ENCODE measurements around the gene DEFB114.
"Not testable (repeated sequence)": the region's sequence is repeated elsewhere in the genome, so short reads cannot be mapped to it uniquely, and the experiment has no call there.

DEFB114 gene, protein sequence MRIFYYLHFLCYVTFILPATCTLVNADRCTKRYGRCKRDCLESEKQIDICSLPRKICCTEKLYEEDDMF

DNA sequence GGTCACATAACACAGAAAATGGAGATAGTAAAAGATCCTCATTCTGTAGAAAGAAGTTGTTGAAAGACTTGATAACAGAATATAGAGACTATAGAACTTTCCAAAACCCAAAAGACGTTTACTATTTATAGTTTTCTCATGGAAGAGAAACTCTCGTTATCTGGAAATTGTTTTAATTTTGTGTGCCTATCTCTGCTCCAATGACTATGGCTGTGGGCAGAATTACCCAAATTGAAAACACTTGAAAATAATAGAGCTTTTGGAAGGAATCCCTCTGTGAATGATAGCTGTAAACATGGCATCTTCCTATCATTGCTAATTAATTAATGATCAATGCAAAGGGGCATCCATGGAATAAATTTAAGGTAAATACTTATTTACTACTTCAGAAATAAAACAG is at the start of gene DEFB114:
Gene DEFB114, minus strand, starts transcription at position 101 of the 400 bp plus-strand sequence. Its CDS starts 59 bp downstream, at position 42.
- no peak for DNase-seq

DNA sequence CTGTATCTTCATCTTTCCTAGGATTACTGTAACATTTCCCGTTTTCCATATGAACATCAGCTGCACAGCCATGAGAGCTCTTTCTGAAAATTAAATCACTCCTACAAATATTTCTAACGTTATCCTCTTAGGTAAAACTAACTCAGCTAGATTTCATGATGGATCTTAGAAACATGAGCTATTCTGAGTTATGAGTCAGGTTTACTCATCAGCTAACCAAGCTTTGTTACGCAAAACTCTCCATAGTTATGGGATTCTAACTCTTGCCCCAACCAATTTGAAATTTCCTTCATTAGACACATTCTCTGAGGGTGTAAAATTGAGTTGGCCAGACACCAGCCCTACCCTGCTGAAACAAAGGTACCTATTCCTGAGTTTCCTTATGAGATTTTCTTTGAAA is 43.9 kb upstream of the DEFB114 start:
- no peak for DNase-seq

GRCh38 chr6:50003139-50003538 is 39.2 kb upstream of the DEFB114 start:
- DNase-seq, result no peak

DNA sequence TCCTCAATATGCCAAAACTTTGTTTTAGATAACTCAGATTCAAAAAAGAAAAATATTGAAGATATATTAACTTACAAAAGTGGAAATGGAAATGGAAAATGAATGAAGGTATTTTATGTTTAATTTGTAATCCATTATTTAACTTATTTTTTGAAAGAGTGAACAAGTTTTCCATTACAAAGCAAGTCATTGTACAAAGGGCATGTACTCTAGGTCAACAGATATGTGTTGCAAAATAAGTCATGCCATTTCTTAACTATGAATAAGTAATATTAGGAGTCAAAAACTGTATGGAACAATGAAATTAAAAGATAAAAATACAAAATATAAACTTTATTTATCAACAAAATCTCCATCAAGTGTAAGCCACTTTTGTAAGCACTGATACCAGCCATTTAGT is 31.3 kb upstream of the DEFB114 start:
- DNase-seq, result no peak

DNA sequence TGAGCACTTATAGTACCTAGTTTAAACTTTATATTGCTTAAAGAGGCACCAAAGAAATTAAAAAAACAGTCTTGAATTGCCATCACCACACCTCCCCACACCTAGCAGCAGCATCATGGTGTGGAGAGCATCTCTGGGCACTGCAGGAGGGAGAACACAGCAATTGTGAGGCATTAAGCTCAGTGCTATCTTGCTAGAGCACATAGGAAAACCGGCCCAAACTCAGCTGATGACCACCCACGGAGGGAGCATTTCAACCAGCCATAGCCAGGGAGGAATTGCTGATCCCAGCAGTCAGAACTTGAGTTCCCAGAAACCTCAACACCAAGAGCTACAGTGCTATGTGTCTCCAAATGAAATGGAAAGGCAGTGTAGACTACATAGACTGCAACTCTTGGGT is 24.9 kb upstream of the DEFB114 start:
- no peak for DNase-seq

DNA sequence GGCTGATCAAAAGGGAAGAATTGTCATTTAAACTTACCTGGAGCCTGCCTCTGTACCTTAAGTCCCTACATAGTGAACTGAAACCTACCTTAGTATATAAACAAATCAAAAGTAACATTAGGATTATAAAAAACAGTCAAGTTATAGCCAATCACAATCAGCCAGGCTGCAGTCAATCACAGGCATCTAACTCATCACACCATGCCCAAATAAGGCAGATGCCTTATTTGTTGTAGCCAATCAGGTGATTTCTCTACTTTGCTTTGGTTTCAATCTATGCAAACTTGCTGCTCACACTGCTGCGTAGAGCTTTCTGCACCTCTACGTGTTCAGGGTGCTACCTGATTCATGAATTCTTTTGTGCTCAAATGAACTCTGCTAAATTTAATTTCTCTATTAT is 23.8 kb upstream of the DEFB114 start:
- no peak for DNase-seq

- DNase-seq, result no peak
Measured at GRCh38 chr6:49986551-49986950, 22.6 kb upstream of the DEFB114 start.

GRCh38 chr6:49982046-49982445 is 18.1 kb upstream of the DEFB114 start:
- no peak for DNase-seq

GRCh38 chr6:49980898-49981297 is 16.9 kb upstream of the DEFB114 start:
- no peak for DNase-seq

GRCh38 chr6:49979584-49979983 is 15.6 kb upstream of the DEFB114 start:
- no peak for DNase-seq

GRCh38 chr6:49978332-49979226 is 14.6 kb upstream of the DEFB114 start:
- DNase-seq, result no peak

DNA sequence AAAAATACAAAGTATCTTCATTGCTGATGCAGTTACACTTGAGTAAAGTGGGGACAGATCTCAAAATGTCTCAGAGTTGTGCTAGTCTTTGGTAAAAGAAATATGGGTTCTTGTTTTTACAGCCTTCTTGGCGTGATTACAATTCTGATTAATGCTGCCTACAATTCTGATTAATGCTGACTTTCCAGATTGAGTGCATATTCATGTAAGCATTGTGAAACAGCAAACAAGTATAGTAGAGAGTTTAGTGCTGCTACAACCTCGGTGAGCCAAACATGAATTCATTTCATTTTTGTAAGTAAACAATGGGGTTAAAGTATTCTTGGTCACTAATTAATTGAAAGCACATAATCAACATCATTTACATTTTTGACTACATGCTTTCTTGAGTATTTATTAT is 5.6 kb upstream of the DEFB114 start, which contains the start of gene DEFB113:
Gene DEFB113, minus strand, starts transcription at position 21 of the 400 bp plus-strand sequence. Its CDS starts 0 bp downstream, at position 21.
- DNase-seq, result no peak

- DNase-seq, result no peak
Measured at GRCh38 chr6:49966823-49967222, 2.9 kb upstream of the DEFB114 start.

- no peak for DNase-seq
Measured at GRCh38 chr6:49966334-49966733, 2.4 kb upstream of the DEFB114 start.

GRCh38 chr6:49958180-49958579 is 5.8 kb downstream of the DEFB114 start:
- DNase-seq, result no peak

DNA sequence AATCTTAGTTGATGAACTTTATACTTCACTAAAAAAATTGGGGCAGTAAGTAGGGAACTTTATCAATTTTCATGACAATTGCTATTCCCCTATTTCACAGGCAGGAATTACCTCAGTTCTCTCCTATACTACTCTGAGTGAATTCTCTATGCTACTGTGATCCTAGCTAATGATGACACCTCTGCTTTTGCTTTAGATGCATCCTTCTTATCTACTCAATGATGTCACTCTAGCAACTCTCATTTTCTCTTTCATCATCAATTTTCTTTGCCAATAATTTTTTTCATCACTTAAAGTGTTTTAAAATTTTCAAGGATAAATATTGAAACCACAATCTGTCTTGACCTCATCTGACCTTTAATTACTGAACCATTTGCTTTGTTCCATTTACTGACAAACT is 8.1 kb downstream of the DEFB114 start:
- no peak for DNase-seq

GRCh38 chr6:49951926-49952325 is 12.0 kb downstream of the DEFB114 start:
- DNase-seq, result no peak

- DNase-seq, result no peak
Measured at GRCh38 chr6:49950415-49950751, 13.6 kb downstream of the DEFB114 start.

- DNase-seq, result no peak
Measured at GRCh38 chr6:49949062-49949461, 14.9 kb downstream of the DEFB114 start.

DNA sequence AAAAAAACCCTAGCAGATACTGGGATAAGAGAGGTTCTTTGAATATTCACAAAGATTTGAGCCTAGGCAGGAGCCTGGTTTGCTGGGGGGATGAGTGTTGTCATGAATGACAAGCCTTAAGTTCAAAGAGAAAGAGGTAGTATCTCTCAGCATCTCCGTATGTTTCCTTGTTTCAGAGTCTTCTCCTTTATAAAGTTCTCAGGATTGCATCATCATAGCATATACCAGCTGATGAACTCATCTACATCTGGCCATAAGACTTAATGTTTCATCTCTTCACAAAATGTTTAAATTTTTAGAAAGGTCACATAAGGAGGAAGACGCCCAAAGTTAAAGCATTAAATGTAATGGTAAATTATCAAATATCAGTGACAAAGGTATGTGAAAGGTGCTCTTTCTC is 17.1 kb downstream of the DEFB114 start:
- DNase-seq, result no peak

- DNase-seq, result not testable (repeated sequence)
Measured at GRCh38 chr6:49944068-49944467, 19.9 kb downstream of the DEFB114 start.

GRCh38 chr6:49939993-49940498 is 23.9 kb downstream of the DEFB114 start:
- DNase-seq, result no peak

GRCh38 chr6:49937811-49938210 is 26.2 kb downstream of the DEFB114 start:
- DNase-seq, result no peak

DNA sequence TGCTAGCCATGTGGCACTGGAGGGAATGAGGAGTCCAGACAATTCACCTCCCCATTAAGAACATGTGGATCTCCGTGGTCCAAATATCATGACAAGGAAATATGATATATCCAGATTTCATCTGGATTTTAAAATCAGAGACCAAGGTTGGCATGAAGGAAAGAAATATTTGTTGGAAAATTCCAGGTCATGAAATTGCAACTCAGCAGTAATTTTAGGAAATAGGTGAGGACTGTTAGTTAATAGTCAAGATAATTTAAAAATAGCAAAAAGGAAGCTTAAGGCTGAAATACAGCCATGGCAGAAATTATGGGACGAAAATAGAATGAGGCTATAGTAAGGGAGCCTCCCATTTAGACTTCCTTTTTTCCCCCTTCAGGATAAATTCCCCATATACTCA is 26.9 kb downstream of the DEFB114 start:
- no peak for DNase-seq

- no peak for DNase-seq
Measured at GRCh38 chr6:49935387-49935786, 28.6 kb downstream of the DEFB114 start.
